ENCODE results near the gene ACADVL. TPM values are rescaled to one million over a fixed set of nuclear protein-coding genes. Genes with fewer than 3 reads are reported as not detected.

The ACADVL gene
- total RNA-seq, 4 donors from 2014 or later, result 565 to 1,687 (median 703) TPM

DNA sequence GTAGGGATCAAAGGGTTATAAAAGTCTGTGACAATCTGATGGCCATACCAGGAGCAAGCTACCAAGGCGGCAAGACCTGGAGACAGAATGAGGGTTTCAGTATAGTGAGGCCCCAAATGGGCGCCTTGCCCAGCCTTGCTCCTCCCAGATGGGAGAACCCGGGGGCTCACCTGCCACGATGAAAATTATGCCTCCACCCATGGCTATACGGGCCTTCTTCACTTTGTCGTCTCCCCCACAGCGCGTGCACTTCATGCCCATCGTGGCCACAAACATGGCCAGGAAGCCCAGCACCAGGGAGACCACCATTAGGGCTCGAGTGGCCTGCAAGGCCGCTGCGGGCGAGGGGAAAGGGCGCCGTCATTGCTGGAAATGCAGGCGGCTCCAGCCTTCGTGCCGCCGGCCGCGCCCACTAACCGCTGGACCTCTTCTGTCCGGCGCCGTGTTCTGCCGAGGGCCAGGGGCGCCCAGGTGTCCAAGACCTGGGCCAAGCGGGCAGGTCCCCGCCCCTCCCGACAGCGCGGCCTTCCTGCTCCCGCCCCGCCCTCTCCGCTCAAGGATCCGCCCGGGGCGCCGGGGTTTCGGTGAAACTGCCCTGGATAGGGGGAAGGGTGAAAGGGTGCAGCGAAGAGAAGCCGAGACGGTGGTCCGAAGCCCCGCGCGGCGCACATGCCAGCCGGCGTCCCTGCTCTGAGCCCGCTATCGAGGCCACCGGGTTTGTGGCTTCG lies 41.1 kb downstream of the ACADVL start:
- no peak for DNase-seq (ENCODE audit: low spot score in 2 of 2)
- TF ChIP-seq POLR2A (IDR thresholded peaks at IDR 0.05), result no peak
- TF ChIP-seq POLR2AphosphoS5 (IDR thresholded peaks at IDR 0.05), result no peak
- TF ChIP-seq EP300 (IDR thresholded peaks at IDR 0.05), result no peak
- no peak for TF ChIP-seq CTCF (IDR thresholded peaks at IDR 0.05)
- peak overlapping the region; percentile 59 for H3K27ac ChIP-seq
- H3K27me3 ChIP-seq, result peaks cover 35% of the 10 kb centered on the region
- H3K9me3 ChIP-seq, result no peaks in the 10 kb centered on the region
- peaks cover 35% of the 10 kb centered on the region for H3K36me3 ChIP-seq
- H3K4me3 ChIP-seq, result peak overlapping the region; percentile 52
- H3K4me1 ChIP-seq, result peaks cover 47% of the 10 kb centered on the region
- WGBS, result 9% methylated on average over 20 of the region's 54 CpGs

DNA sequence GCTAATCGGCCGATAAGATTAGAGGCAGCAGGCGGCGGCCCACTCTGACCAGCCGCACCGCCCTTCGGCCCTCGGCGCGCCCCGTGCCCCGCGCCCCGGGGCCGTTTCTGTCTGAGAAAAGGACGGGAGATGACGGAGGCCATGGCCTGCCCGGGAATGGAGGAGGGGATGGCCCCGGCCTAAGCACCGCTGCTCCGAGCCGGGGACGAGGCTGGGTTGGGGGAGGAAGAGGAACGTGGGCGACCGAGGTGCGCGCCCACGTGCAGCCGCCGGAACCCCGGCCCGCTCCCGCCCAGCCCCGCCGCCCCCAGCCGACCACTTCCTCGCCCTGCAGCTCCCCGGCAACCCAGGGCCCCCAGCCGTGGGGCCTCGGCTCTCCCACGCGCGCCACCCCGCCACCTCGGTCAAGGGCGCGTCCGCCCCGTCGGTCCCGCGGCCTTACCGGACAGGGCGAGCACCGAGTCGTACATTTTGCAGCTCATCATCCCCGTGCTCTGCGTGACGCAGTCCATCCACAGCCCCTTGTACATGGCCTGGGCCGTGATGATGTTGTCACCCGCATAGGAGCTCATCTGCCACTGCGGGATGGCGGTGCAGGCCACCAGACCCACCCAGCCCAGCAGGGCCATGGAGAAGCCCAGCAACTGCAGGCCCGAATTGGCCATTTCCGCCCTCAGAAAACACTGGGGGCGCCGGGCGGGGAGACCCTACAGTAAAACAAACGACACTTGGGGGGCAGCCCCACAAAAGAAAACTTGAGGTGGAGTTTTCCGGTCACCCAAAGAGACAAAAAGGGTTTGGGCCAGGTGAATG lies 41.8 kb downstream of the ACADVL start:
- Histone ChIP-seq H3K4me1 (peaks cover 47% of the 10 kb centered on the region), H3K27ac (peak overlapping the region; percentile 59), H3K36me3 (peaks cover 29% of the 10 kb centered on the region), H3K27me3 (peaks cover 35% of the 10 kb centered on the region), H3K9me3 (no peaks in the 10 kb centered on the region), H3K4me3 (peak overlapping the region; percentile 52)
- WGBS, result 30% methylated on average over 11 of the region's 71 CpGs
- DNase-seq (ENCODE audit: low spot score in 2 of 2), result no peak
- no peak for TF ChIP-seq POLR2AphosphoS5 (IDR thresholded peaks at IDR 0.05)
- TF ChIP-seq CTCF (IDR thresholded peaks at IDR 0.05), result no peak
- no peak for TF ChIP-seq POLR2A (IDR thresholded peaks at IDR 0.05)
- TF ChIP-seq EP300 (IDR thresholded peaks at IDR 0.05), result no peak

DNA sequence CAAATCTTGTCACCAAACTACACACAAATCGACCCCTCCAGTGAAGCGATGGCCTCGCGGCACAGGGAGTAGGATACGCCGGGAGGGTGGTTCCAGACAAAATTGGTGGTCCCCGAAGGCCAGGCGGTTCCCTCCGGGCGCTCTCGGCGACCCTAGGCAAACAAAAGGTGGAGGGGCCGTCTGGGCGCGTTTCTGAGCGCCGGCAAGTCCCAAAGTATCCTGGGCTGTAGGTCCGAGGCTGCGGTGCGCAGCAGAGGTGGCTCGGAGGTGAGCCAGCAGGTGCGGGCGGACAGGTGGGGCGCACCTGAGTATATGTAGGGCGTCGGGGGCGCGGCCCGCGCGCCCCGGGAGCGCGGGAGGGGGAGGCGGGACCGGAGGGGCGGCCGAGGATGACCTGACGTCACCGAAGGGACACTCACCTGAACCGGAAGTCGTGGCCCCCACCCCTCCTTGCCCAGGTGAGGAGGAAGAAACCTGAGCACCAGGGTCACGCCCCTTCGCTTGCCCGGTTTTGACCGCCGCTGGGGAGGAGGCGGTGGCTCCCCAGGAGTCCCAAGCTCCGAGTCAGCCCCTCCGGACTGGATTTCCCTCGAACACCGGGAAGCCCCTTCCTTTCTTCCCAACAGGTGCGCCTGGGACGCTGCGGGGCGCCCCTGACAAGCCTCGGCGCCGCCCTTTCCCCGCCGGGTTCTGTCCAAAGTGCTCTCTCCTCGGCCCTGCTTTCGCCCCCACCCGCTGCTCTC lies 42.6 kb downstream of the ACADVL start, which contains the start of gene CLDN7:
TSS of gene CLDN7 (minus strand) at position 287 of the 743 bp plus-strand sequence. CDS start 435 bp downstream, outside the sequence.
- H3K27me3 ChIP-seq, result peaks cover 37% of the 10 kb centered on the region
- H3K27ac ChIP-seq, result peak within 1 kb of the TSS; percentile 60
- DNase-seq (ENCODE audit: low spot score in 2 of 2), result no peak
- H3K4me1 ChIP-seq, result peaks cover 47% of the 10 kb centered on the region
- peaks cover 21% of the 10 kb centered on the region for H3K36me3 ChIP-seq
- H3K9me3 ChIP-seq, result no peaks in the 10 kb centered on the region
- no peak for TF ChIP-seq POLR2AphosphoS5 (IDR thresholded peaks at IDR 0.05)
- TF ChIP-seq POLR2A (IDR thresholded peaks at IDR 0.05), result peak in 1 of 2 donors; percentile 15
- WGBS, result 8% methylated on average over 44 of the region's 64 CpGs
- peak within 1 kb of the TSS; percentile 52 for H3K4me3 ChIP-seq

GRCh38 chr17:7262935-7263800 lies 43.4 kb downstream of the ACADVL start:
- no peak for DNase-seq (ENCODE audit: low spot score in 2 of 2)
- no peaks in the 10 kb centered on the region for H3K9me3 ChIP-seq
- WGBS, result 12% methylated on average over 26 of the region's 26 CpGs
- no peak for TF ChIP-seq EP300 (IDR thresholded peaks at IDR 0.05)
- no peak for TF ChIP-seq POLR2AphosphoS5 (IDR thresholded peaks at IDR 0.05)
- TF ChIP-seq POLR2A (IDR thresholded peaks at IDR 0.05), result no peak
- TF ChIP-seq CTCF (IDR thresholded peaks at IDR 0.05), result no peak
- peaks cover 14% of the 10 kb centered on the region for H3K36me3 ChIP-seq
- H3K4me1 ChIP-seq, result peaks cover 47% of the 10 kb centered on the region
- H3K27me3 ChIP-seq, result peaks cover 37% of the 10 kb centered on the region
- H3K27ac ChIP-seq, result peak overlapping the region; percentile 60
- H3K4me3 ChIP-seq, result peak overlapping the region; percentile 52

- H3K9me3 ChIP-seq, result no peaks in the 10 kb centered on the region
- H3K27me3 ChIP-seq, result peaks cover 37% of the 10 kb centered on the region
- TF ChIP-seq POLR2AphosphoS5 (IDR thresholded peaks at IDR 0.05), result no peak
- no peak for TF ChIP-seq CTCF (IDR thresholded peaks at IDR 0.05)
- no peak for TF ChIP-seq POLR2A (IDR thresholded peaks at IDR 0.05)
- TF ChIP-seq EP300 (IDR thresholded peaks at IDR 0.05), result no peak
- no peak overlapping the region for H3K27ac ChIP-seq
- WGBS, result 59% methylated on average over 4 of the region's 4 CpGs
- DNase-seq (ENCODE audit: low spot score in 2 of 2), result no peak
- peaks cover 9% of the 10 kb centered on the region for H3K36me3 ChIP-seq
- H3K4me3 ChIP-seq, result peak overlapping the region; percentile 52
- peaks cover 46% of the 10 kb centered on the region for H3K4me1 ChIP-seq
Observed at GRCh38 chr17:7263801-7264078, 44.0 kb downstream of the ACADVL start.
